Measurements from ENCODE around the gene PREX1. TPM values are rescaled to one million over a fixed set of nuclear protein-coding genes. Genes with fewer than 3 reads are reported as not detected.

The PREX1 gene
- total and polyA plus RNA-seq, 10 donors: 36.7 to 279 (median 157) TPM

DNA sequence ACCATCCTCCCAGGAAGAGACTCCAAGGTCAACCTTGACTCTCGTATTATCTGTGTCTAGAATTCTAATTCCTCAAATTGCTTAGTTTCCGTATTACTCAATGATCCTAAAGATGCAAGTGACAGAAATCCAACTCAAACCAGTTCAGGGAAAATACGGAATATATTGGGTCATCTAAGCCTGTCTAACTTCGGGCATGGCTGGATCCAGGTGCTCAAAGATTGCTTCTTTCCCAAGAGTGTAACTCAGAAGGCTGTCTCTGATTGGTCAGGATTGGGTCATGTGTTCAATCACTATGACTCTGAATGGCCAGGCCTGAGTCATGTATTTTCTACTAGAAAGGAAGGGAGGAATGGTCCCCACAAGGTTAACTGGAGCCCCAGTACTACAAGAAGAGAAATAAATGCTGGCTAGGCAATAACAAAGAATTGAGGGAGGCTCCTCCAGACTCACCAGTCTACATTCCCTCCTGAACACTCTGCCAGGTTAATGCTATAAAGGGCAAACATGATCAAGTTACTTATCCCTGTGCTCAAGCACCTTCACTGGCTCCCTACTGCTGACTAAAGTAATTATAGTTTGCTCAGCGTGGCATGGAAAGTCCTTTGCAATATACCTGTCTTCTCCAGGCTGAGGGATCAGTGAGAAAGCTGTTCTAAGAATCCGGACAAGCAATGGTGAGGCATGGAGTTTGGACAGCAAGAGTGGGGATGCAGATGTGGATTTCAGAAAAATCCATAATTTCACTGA is 15.4 kb upstream of the PREX1 start:
- Histone ChIP-seq H3K9me3 (no peaks in the 10 kb centered on the region), H3K27ac (no peak overlapping the region), H3K4me1 (peaks cover 0 to 43% (median 19%) of the 10 kb centered on the region in 6 donors), H3K36me3 (no peaks in the 10 kb centered on the region), H3K4me3 (no peak overlapping the region), H3K27me3 (replicated peaks in 1 of 7) (no peaks in the 10 kb centered on the region)
- intact Hi-C loops (cut with DNase I; ENCODE audit: low total_unique reads): no loop called here
- 82 to 85% (median 84%) methylated on average over 6 of the region's 6 CpGs for WGBS, 5 donors
- DNase-seq: no peak
- TF ChIP-seq, protein P1, sequence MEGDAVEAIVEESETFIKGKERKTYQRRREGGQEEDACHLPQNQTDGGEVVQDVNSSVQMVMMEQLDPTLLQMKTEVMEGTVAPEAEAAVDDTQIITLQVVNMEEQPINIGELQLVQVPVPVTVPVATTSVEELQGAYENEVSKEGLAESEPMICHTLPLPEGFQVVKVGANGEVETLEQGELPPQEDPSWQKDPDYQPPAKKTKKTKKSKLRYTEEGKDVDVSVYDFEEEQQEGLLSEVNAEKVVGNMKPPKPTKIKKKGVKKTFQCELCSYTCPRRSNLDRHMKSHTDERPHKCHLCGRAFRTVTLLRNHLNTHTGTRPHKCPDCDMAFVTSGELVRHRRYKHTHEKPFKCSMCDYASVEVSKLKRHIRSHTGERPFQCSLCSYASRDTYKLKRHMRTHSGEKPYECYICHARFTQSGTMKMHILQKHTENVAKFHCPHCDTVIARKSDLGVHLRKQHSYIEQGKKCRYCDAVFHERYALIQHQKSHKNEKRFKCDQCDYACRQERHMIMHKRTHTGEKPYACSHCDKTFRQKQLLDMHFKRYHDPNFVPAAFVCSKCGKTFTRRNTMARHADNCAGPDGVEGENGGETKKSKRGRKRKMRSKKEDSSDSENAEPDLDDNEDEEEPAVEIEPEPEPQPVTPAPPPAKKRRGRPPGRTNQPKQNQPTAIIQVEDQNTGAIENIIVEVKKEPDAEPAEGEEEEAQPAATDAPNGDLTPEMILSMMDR (IDR thresholded peaks at IDR 0.05 in 8 of 11, conservative IDR thresholded peaks at IDR 0.05 in 3 of 11): no peak
- TF ChIP-seq POLR2AphosphoS5 (IDR thresholded peaks at IDR 0.05): no peak
- no peak for TF ChIP-seq POLR2A (IDR thresholded peaks at IDR 0.05)

DNA sequence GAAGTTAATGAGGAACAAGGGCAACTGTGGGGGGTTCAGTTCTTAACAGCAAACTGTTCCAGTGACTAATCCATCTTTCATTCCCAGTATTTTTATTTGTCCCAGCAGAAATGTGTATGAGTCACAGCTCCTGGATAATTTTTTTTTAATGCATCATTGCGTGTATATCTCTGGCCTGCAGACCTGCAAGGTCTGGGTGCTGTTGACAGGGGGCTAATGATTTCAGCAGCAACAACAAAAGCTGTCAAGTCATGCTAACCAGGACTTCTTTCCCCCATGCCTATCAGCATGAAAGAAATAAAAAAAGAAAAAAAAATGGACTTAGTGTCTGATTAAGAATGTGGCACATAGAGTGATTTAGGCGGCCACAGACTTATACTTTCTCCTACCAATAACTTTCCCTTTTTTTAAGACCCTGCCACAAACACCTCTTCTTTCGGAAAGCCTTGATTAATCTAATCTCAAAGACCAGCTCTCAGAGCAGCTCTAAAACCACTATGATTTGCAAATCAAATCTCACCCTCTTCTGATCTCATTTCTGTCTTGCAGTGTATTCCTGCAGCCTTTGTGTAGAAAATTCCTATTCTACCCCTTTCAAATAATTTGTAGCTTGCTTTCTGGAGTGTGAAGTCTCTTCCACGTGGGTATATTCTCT is 14.2 kb upstream of the PREX1 start:
- H3K27ac ChIP-seq: no peak overlapping the region
- TF ChIP-seq POLR2AphosphoS5 (IDR thresholded peaks at IDR 0.05) (no peak), POLR2A (IDR thresholded peaks at IDR 0.05) (no peak)
- TF ChIP-seq, protein P1 (IDR thresholded peaks at IDR 0.05 in 8 of 11, conservative IDR thresholded peaks at IDR 0.05 in 3 of 11): no peak
- H3K27me3 ChIP-seq (replicated peaks in 1 of 7): no peaks in the 10 kb centered on the region
- WGBS, 5 donors: 59 to 75% (median 73%) methylated on average over 4 of the region's 4 CpGs
- intact Hi-C loops (cut with DNase I; ENCODE audit: low total_unique reads): no loop called here
- no peak overlapping the region for H3K4me3 ChIP-seq
- no peaks in the 10 kb centered on the region for H3K9me3 ChIP-seq
- H3K36me3 ChIP-seq: no peaks in the 10 kb centered on the region
- H3K4me1 ChIP-seq: peaks cover 0 to 37% (median 16%) of the 10 kb centered on the region in 6 donors
- no peak for DNase-seq

DNA sequence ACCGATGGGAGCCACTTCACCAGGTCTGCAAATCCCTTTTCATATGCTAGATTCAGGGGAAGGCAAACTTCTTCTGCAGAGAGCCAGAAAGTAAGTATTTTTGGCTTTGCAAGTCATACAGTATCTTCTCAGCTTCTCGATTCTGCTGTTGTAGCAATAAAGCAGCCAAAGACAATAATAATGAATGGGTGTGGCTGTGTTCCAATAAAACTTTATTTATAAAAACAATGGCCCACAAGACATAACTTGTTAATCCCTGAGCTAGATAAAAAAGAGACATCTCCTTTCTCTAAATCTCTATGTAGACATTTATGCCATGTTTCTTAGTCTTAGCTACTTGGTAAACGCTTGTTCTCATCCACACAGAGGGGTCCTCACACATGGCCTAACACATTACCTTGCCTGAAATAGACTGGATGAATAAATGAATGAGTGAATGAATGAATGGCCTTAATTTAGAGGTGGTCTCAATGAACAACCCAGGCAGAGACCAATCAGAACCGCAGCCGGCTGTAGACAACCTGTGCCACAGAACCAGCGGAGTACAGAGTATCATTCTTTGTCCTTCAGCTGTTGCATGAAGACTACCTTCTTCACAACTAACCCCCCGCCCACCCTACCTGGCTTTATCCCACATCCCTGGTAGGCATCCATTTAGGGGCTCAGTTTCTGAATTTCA is 13.5 kb upstream of the PREX1 start:
- Histone ChIP-seq H3K36me3 (no peaks in the 10 kb centered on the region), H3K9me3 (no peaks in the 10 kb centered on the region), H3K4me1 (peaks cover 0 to 30% (median 9%) of the 10 kb centered on the region in 6 donors), H3K4me3 (no peak overlapping the region), H3K27ac (no peak overlapping the region), H3K27me3 (replicated peaks in 1 of 7) (no peaks in the 10 kb centered on the region)
- no peak for TF ChIP-seq POLR2AphosphoS5 (IDR thresholded peaks at IDR 0.05)
- TF ChIP-seq POLR2A (IDR thresholded peaks at IDR 0.05): no peak
- TF ChIP-seq, protein P1 (IDR thresholded peaks at IDR 0.05 in 8 of 11, conservative IDR thresholded peaks at IDR 0.05 in 3 of 11): no peak
- 78 to 97% (median 89%) methylated on average over 7 of the region's 7 CpGs for WGBS, 5 donors
- intact Hi-C loops (cut with DNase I; ENCODE audit: low total_unique reads): no loop called here
- DNase-seq: no peak

Measured in spleen (tissue), 11 donors.